ENCODE results near the gene DERA. TPM values are rescaled to one million over a fixed set of nuclear protein-coding genes. Genes with fewer than 3 reads are reported as not detected.

Gene DERA
- total RNA-seq, 1 experiment from 2014 or later: 22.6 TPM

- no peaks in the 10 kb centered on the region for H3K9me3 ChIP-seq (ENCODE audit: control insufficient read depth, insufficient read depth, low read depth, low read length)
- in situ Hi-C loops (cut with HindIII; ENCODE audit: low pct_unique_long_range_greater_than_20kb, low sequenced_read_pairs) (no loop called here), intact Hi-C loops (cut with micrococcal nuclease; ENCODE audit: unreplicated experiment) (no loop called here)
- CTCF ChIA-PET: no interaction called here
- no peak overlapping the region for H3K4me3 ChIP-seq (ENCODE audit: low read depth in 2 of 2, low read length in 2 of 2)
- TF ChIP-seq SIN3A (IDR thresholded peaks at IDR 0.05; ENCODE audit: borderline replicate concordance, insufficient read depth, low read depth, low read length) (no peak), TCF7L2 (IDR thresholded peaks at IDR 0.05; ENCODE audit: low read depth, low read length) (no peak), CTCF (IDR thresholded peaks at IDR 0.05) (no peak), POLR2AphosphoS5 (IDR thresholded peaks at IDR 0.05; ENCODE audit: low read depth, low read length) (no peak), REST (IDR thresholded peaks at IDR 0.05; ENCODE audit: insufficient read depth in 1 of 2, low read depth in 2 of 2, low read length in 1 of 2) (no peak)
- BruUV-seq (replicated peaks): no TSS peak
- no peaks in the 10 kb centered on the region for H3K36me3 ChIP-seq (ENCODE audit: control insufficient read depth, insufficient read depth, low read length)
- no peaks in the 10 kb centered on the region for H3K4me1 ChIP-seq (ENCODE audit: control insufficient read depth, insufficient read depth, low read length)
- no peak overlapping the region for H3K27ac ChIP-seq (ENCODE audit: low read length)
- ATAC-seq: no peak
- no peak for DNase-seq (ENCODE audit: low read depth, low spot score)
- POLR2A ChIA-PET: no interaction called here
- H3K27me3 ChIP-seq (ENCODE audit: control insufficient read depth, insufficient read depth, low read length): no peaks in the 10 kb centered on the region
These were observed 124.9 kb downstream of the DERA start for GRCh38 chr12:16036073-16036472.

- BruUV-seq (replicated peaks): no TSS peak
- Histone ChIP-seq H3K27ac (ENCODE audit: low read length) (no peak overlapping the region), H3K27me3 (ENCODE audit: control insufficient read depth, insufficient read depth, low read length) (no peaks in the 10 kb centered on the region), H3K4me3 (ENCODE audit: low read depth in 2 of 2, low read length in 2 of 2) (no peak overlapping the region), H3K9me3 (ENCODE audit: control insufficient read depth, insufficient read depth, low read depth, low read length) (no peaks in the 10 kb centered on the region), H3K4me1 (ENCODE audit: control insufficient read depth, insufficient read depth, low read length) (no peaks in the 10 kb centered on the region), H3K36me3 (ENCODE audit: control insufficient read depth, insufficient read depth, low read length) (no peaks in the 10 kb centered on the region)
- DNase-seq (ENCODE audit: low read depth, low spot score) (no peak), ATAC-seq (no peak)
- ChIA-PET CTCF (no interaction called here), POLR2A (no interaction called here)
- in situ Hi-C loops (cut with HindIII; ENCODE audit: low pct_unique_long_range_greater_than_20kb, low sequenced_read_pairs) (no loop called here), intact Hi-C loops (cut with micrococcal nuclease; ENCODE audit: unreplicated experiment) (no loop called here)
- TF ChIP-seq POLR2AphosphoS5 (IDR thresholded peaks at IDR 0.05; ENCODE audit: low read depth, low read length) (no peak), CTCF (IDR thresholded peaks at IDR 0.05) (no peak), REST (IDR thresholded peaks at IDR 0.05; ENCODE audit: insufficient read depth in 1 of 2, low read depth in 2 of 2, low read length in 1 of 2) (no peak), SIN3A (IDR thresholded peaks at IDR 0.05; ENCODE audit: borderline replicate concordance, insufficient read depth, low read depth, low read length) (no peak), TCF7L2 (IDR thresholded peaks at IDR 0.05; ENCODE audit: low read depth, low read length) (no peak)
These were observed 126.4 kb downstream of the DERA start for GRCh38 chr12:16037533-16037932.

All from Panc1 (cell line).